Esophagus squamous epithelium (tissue), 4 donors: ENCODE results near the gene MAPK7.
"Not testable (repeated sequence)": the region's sequence is repeated elsewhere in the genome, so short reads cannot be mapped to it uniquely, and the experiment has no call there.

Experiments
- CTCF ChIP-seq, 6 experiments: fragments of 450-650 bp in 4 of 6; fragments of 200-600 bp in 2 of 6; sonication (generic) in 2 of 6; IDR thresholded peaks; one replicate each; pipeline ENCODE4 v1.5.1; 2016 to 2019; ENCODE audit warnings: antibody characterized with exemption in 6 of 6, mild to moderate bottlenecking in 4 of 6, moderate library complexity in 4 of 6
- POLR2A ChIP-seq, 4 donors: fragments of 450-650 bp; IDR thresholded peaks; one replicate each; pipeline ENCODE4 v1.6.1; 2017; ENCODE audit warnings: antibody characterized with exemption in 4 of 4, mild to moderate bottlenecking in 4 of 4, moderate library complexity in 3 of 4

- not testable (repeated sequence) for TF ChIP-seq CTCF, POLR2A (IDR thresholded peaks at IDR 0.05)
Observed at GRCh38 chr17:19353401-19353800, 24.9 kb upstream of the MAPK7 start.
